IPS DF 6.9 (cell line): ENCODE measurements around the gene MPZL2.

Experiments used
- DNase-seq: peaks from one replicate; pipeline ENCODE4 v3.0.0-alpha.2; 2013; ENCODE audit warnings: low read depth, low spot score
- H3K27ac ChIP-seq: one replicate; pipeline ENCODE4 v1.5.1; 2013; ENCODE audit warnings: low read length, control low read depth
- H3K27me3 ChIP-seq: 2 replicates; pipeline ENCODE4 v1.6.1; 2013; ENCODE audit warnings: mild to moderate bottlenecking, low read length; ENCODE audit not compliant: control insufficient read depth, insufficient read depth
- H3K36me3 ChIP-seq: 2 replicates; pipeline ENCODE4 v1.6.1; 2013; ENCODE audit warnings: low read length; ENCODE audit not compliant: control insufficient read depth, insufficient read depth
- H3K4me1 ChIP-seq: 2 replicates; pipeline ENCODE4 v1.6.1; 2013; ENCODE audit warnings: low read length; ENCODE audit not compliant: control insufficient read depth, insufficient read depth
- H3K4me3 ChIP-seq: 2 replicates; pipeline ENCODE4 v1.5.1; 2013; ENCODE audit warnings: mild to moderate bottlenecking, low read length
- H3K9me3 ChIP-seq: 2 replicates; pipeline ENCODE4 v1.6.1; 2013; ENCODE audit warnings: low read length, inconsistent platforms; ENCODE audit not compliant: control insufficient read depth, insufficient read depth
- WGBS: extraction: QIAGEN DNeasy Blood & Tissue Kit; methylation state at CpG from one replicate; pipeline ENCODE4 v1.1.7; 2013; ENCODE audit warnings: mixed read lengths, missing lambda C conversion rate; ENCODE audit not compliant: insufficient read length, insufficient coverage; 5-methylcytosine and 5-hydroxymethylcytosine counted together

Gene MPZL2

GRCh38 chr11:118264569-118265465 is 720 bp upstream of the MPZL2 start:
- no peak for DNase-seq
- WGBS: no CpG with 5 or more reads among the region's 13 CpGs
- H3K27me3 ChIP-seq: peaks cover 4% of the 10 kb centered on the region; the same call in 1 of the 2 replicates
- H3K4me3 ChIP-seq: peak overlapping the region; percentile 25; the same call in 1 of the 2 replicates
- no peaks in the 10 kb centered on the region for H3K36me3 ChIP-seq
- no peaks in the 10 kb centered on the region for H3K9me3 ChIP-seq
- H3K4me1 ChIP-seq: no peaks in the 10 kb centered on the region
- no peak overlapping the region for H3K27ac ChIP-seq

- Histone ChIP-seq H3K36me3 (no peaks in the 10 kb centered on the region), H3K4me3 (no peak overlapping the region), H3K4me1 (no peaks in the 10 kb centered on the region), H3K27me3 (peaks cover 4% of the 10 kb centered on the region; the same call in 1 of the 2 replicates), H3K9me3 (no peaks in the 10 kb centered on the region), H3K27ac (no peak overlapping the region)
- no CpG with 5 or more reads among the region's 4 CpGs for WGBS
- no peak for DNase-seq
Observed at GRCh38 chr11:118263112-118263511, 985 bp downstream of the MPZL2 start.

GRCh38 chr11:118260353-118260752 is 3.7 kb downstream of the MPZL2 start:
- no CpG with 5 or more reads among the region's 3 CpGs for WGBS

GRCh38 chr11:118259138-118259537 is 5.0 kb downstream of the MPZL2 start:
- WGBS: no CpG with 5 or more reads among the region's 1 CpG
- Histone ChIP-seq H3K27ac (no peak overlapping the region), H3K4me3 (no peak overlapping the region), H3K4me1 (no peaks in the 10 kb centered on the region), H3K36me3 (no peaks in the 10 kb centered on the region), H3K27me3 (no peaks in the 10 kb centered on the region; the same call in 1 of the 2 replicates), H3K9me3 (no peaks in the 10 kb centered on the region)
- no peak for DNase-seq

More at GRCh38 chr11:118260353-118260752, 3.7 kb downstream of the MPZL2 start:
- no peak overlapping the region for H3K27ac ChIP-seq
- no peaks in the 10 kb centered on the region for H3K4me1 ChIP-seq
- no peaks in the 10 kb centered on the region for H3K9me3 ChIP-seq
- H3K36me3 ChIP-seq: no peaks in the 10 kb centered on the region
- DNase-seq: no peak
- no peak overlapping the region for H3K4me3 ChIP-seq
- H3K27me3 ChIP-seq: no peaks in the 10 kb centered on the region; the same call in 1 of the 2 replicates

GRCh38 chr11:118258410-118258809 is 5.7 kb downstream of the MPZL2 start:
- WGBS: no CpG with 5 or more reads among the region's 1 CpG

GRCh38 chr11:118252688-118253087 is 11.4 kb downstream of the MPZL2 start:
- WGBS: no CpG with 5 or more reads among the region's 3 CpGs
- Histone ChIP-seq H3K27me3 (no peaks in the 10 kb centered on the region), H3K36me3 (no peaks in the 10 kb centered on the region), H3K9me3 (no peaks in the 10 kb centered on the region), H3K4me1 (no peaks in the 10 kb centered on the region), H3K27ac (no peak overlapping the region), H3K4me3 (peak overlapping the region; percentile 67; the same call in 1 of the 2 replicates)
- DNase-seq: no peak

More at GRCh38 chr11:118258410-118258809, 5.7 kb downstream of the MPZL2 start:
- Histone ChIP-seq H3K27ac (no peak overlapping the region), H3K27me3 (no peaks in the 10 kb centered on the region; the same call in 1 of the 2 replicates), H3K9me3 (no peaks in the 10 kb centered on the region), H3K36me3 (no peaks in the 10 kb centered on the region), H3K4me3 (no peak overlapping the region), H3K4me1 (no peaks in the 10 kb centered on the region)
- DNase-seq: no peak

- peak; percentile 82 for DNase-seq
- no peaks in the 10 kb centered on the region for H3K4me1 ChIP-seq
- no peaks in the 10 kb centered on the region for H3K9me3 ChIP-seq
- H3K27me3 ChIP-seq: no peaks in the 10 kb centered on the region; the same call in 1 of the 2 replicates
- H3K4me3 ChIP-seq: peak within 1 kb of the TSS; percentile 67
- peak within 1 kb of the TSS; percentile 22 for H3K27ac ChIP-seq
- no peaks in the 10 kb centered on the region for H3K36me3 ChIP-seq
- WGBS: no CpG with 5 or more reads among the region's 33 CpGs
Observed at GRCh38 chr11:118251858-118252652, 12.0 kb downstream of the MPZL2 start, which contains the start of gene MPZL3. MPZL3 (minus strand) TSS chr11:118252365; CDS start chr11:118252294, 71 bp downstream.

- no peaks in the 10 kb centered on the region; the same call in 1 of the 2 replicates for H3K27me3 ChIP-seq
- no peak for DNase-seq
- H3K36me3 ChIP-seq: no peaks in the 10 kb centered on the region
- H3K4me1 ChIP-seq: no peaks in the 10 kb centered on the region; the same call in 1 of the 2 replicates
- whole genome bisulfite sequencing: no CpG with 5 or more reads among the region's 1 CpG
- no peak overlapping the region for H3K27ac ChIP-seq
- H3K4me3 ChIP-seq: no peak overlapping the region
- no peaks in the 10 kb centered on the region for H3K9me3 ChIP-seq
Observed at GRCh38 chr11:118247041-118247440, 17.1 kb downstream of the MPZL2 start.

GRCh38 chr11:118245936-118246562 is 18.0 kb downstream of the MPZL2 start:
- DNase-seq: no peak
- H3K4me1 ChIP-seq: no peaks in the 10 kb centered on the region; the same call in 1 of the 2 replicates
- no CpG with 5 or more reads among the region's 3 CpGs for WGBS

More at GRCh38 chr11:118245936-118246562, 18.0 kb downstream of the MPZL2 start:
- no peaks in the 10 kb centered on the region for H3K36me3 ChIP-seq
- H3K4me3 ChIP-seq: no peak overlapping the region
- no peaks in the 10 kb centered on the region; the same call in 1 of the 2 replicates for H3K27me3 ChIP-seq
- H3K27ac ChIP-seq: no peak overlapping the region
- H3K9me3 ChIP-seq: no peaks in the 10 kb centered on the region
